GM19238 (cell line): ENCODE data around the gene SLC4A9.

ENCODE experiments used
- DNase-seq: peaks from one replicate; pipeline ENCODE4 v3.0.0; 2011; ENCODE audit warnings: low spot score; ENCODE audit not compliant: insufficient read length

SLC4A9 gene, protein sequence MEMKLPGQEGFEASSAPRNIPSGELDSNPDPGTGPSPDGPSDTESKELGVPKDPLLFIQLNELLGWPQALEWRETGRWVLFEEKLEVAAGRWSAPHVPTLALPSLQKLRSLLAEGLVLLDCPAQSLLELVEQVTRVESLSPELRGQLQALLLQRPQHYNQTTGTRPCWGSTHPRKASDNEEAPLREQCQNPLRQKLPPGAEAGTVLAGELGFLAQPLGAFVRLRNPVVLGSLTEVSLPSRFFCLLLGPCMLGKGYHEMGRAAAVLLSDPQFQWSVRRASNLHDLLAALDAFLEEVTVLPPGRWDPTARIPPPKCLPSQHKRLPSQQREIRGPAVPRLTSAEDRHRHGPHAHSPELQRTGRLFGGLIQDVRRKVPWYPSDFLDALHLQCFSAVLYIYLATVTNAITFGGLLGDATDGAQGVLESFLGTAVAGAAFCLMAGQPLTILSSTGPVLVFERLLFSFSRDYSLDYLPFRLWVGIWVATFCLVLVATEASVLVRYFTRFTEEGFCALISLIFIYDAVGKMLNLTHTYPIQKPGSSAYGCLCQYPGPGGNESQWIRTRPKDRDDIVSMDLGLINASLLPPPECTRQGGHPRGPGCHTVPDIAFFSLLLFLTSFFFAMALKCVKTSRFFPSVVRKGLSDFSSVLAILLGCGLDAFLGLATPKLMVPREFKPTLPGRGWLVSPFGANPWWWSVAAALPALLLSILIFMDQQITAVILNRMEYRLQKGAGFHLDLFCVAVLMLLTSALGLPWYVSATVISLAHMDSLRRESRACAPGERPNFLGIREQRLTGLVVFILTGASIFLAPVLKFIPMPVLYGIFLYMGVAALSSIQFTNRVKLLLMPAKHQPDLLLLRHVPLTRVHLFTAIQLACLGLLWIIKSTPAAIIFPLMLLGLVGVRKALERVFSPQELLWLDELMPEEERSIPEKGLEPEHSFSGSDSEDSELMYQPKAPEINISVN

GRCh38 chr5:140360101-140360500, at the start of gene SLC4A9:
TSS of gene SLC4A9 (plus strand) at chr5:140360194. CDS start at chr5:140360237, 43 bp downstream.
- DNase-seq: no peak

GRCh38 chr5:140310434-140310833, 49.6 kb upstream of the SLC4A9 start:
- DNase-seq: no peak

GRCh38 chr5:140311011-140311467, 49.0 kb upstream of the SLC4A9 start:
- DNase-seq: no peak

DNA sequence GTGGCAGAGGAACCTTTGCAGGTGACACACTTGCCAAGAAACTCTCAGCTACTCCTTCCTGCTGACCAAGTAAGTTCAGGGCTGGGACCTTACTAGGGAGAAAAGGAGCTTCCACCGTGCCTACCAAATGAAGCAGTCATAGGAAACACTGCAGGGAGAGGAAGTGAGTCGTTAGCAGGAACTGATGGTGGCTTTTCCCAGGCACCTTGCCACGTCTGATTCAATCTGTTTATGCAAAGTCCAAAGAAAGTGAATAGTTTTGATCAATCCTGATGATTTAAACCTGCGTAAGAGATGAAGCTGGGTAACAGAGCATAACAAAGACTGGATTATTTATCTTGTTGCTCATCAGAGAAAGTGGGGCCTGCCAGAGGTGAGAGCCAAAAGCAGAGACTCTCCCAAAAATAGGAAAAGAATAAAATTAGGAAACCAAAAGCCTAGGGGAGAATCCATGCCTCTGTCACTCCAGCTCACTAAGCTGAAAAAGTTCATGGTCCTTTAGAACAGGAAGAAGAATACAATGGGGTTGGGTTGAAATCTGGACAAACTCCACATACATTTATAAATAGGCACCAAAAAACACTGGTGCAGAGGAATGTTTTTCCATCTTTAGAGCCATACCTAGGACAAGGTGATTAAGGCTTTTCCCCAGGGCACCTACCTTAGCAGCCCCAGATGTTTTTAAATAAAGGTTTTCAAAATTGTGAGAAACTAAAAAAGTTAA, 47.8 kb upstream of the SLC4A9 start:
- DNase-seq: no peak

DNA sequence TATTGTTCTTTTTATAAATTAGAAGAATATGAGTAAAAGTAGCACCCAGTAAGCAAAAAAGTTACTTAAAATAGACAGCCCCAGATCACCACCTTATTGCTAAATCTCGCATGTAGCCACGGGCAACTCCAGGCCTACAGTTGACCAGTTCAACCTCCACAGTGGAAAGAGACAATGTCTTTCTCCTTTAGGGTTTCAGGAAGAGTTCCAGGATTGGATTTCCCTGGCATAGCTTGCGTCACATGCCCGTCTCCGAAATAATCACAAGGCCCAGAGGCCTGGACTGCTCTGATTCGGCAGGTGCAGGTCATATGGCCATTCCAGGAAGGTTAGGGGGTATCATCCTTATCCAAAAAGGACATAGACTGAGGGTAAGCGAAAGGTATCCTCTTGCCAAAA, 47.2 kb upstream of the SLC4A9 start:
- DNase-seq: no peak

GRCh38 chr5:140317859-140318258, 42.1 kb upstream of the SLC4A9 start:
- DNase-seq: no peak

DNA sequence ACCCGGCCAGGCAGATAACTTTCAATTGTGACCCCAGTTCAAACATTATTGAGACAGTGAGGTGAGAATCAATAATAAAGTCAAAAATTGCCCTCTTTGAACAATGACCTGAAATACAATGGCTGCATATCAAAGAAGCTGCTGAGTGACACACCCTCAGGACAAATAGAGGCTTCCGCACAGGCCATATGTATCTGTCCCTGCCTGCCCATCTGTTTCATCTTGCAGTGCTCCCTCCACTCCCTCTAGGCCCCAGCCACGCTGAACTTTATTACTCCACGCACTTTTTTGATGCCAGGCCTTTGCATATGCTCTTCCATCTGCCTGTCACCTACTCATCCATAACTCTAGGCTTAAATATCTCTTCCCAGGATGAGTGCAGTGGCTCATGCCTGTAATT, 41.2 kb upstream of the SLC4A9 start:
- DNase-seq: no peak

DNA sequence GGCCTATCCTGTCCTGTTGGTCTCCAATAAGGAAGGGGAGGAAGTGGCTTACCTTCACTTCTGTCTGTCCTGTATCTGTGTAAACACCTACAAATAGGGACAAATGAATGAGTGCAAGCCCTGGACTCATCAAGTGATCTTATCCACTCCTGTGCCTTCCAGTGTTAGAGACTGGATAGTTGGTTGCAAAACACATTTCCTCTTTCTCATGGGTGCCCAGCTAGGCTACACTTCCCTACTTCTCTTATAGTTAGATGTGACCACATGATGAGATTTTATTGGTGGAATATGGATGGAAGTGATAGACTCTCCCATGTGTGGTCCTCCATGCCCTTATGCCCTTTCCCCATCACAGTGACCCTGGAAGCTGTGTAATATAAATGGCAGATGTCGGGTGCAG, 40.2 kb upstream of the SLC4A9 start:
- DNase-seq: no peak

GRCh38 chr5:140321796-140322195, 38.2 kb upstream of the SLC4A9 start:
- DNase-seq: no peak

GRCh38 chr5:140322751-140323731, 37.0 kb upstream of the SLC4A9 start:
- no peak for DNase-seq

DNA sequence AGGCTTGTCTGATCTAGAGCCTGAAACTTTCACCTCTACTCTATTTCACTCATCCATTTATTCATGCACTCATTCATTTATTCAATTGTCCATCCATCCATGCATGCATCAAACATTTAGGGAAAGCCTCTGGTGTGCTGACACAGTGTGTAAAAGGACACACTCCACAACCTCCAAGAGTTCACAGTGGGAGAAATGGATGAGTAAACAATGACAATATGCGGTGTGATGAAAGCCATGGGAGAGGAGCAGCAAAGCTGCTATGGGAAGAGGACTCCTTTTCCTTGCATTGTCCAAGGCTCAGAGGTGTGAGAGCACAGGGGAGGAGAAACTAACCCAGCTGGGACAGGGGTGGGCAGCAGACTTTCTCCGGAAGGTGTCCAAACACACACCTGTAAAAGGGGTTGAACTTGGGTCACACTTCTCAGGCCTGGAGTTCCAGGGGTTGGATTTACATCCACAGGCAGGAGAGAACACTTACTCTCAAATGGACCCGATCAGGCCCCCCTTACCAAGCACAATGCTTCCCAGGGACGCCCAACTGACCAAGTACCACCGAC, 35.9 kb upstream of the SLC4A9 start:
- DNase-seq: no peak

GRCh38 chr5:140324617-140325241, 35.3 kb upstream of the SLC4A9 start:
- DNase-seq: no peak

DNA sequence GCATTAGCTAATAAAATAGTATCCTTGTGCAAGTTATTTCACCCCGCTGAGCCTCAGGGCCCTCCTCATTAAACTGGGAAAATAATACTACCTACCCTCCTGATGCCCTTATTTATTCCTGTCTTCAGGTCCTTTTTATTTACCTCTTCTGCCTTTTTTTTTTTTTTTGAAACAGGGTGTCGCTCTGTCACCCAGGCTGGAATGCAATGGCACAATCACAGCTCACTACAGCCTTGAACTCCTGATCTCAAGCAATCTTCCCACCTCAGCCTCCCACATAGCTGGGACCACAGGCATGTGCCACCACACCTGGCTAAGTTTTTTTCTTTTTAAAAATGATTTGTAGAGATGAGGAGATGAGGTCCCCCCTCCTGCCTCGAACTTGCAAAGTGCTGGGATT, 34.5 kb upstream of the SLC4A9 start:
- DNase-seq: no peak

DNA sequence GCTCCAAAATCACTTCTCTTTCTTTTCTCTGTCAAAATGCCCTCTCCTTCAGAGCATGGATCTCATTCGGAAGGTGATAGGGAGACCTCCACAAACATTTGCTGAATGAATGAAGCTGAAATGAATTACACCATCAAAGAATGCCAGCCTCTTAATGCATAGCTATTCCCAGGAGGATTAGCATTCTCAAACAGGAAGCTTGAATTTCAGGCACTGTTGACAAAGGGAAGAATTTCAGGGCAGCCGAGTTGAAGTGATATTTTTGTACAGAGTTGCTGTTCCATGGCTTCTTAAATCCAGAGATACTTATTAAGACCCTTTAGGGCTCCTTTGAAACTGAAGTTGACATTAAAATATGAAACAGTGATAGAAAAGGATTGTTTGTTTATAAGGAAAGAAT, 32.4 kb upstream of the SLC4A9 start:
- DNase-seq: no peak

- DNase-seq: no peak
Observed at GRCh38 chr5:140328036-140328764, 31.8 kb upstream of the SLC4A9 start.

DNA sequence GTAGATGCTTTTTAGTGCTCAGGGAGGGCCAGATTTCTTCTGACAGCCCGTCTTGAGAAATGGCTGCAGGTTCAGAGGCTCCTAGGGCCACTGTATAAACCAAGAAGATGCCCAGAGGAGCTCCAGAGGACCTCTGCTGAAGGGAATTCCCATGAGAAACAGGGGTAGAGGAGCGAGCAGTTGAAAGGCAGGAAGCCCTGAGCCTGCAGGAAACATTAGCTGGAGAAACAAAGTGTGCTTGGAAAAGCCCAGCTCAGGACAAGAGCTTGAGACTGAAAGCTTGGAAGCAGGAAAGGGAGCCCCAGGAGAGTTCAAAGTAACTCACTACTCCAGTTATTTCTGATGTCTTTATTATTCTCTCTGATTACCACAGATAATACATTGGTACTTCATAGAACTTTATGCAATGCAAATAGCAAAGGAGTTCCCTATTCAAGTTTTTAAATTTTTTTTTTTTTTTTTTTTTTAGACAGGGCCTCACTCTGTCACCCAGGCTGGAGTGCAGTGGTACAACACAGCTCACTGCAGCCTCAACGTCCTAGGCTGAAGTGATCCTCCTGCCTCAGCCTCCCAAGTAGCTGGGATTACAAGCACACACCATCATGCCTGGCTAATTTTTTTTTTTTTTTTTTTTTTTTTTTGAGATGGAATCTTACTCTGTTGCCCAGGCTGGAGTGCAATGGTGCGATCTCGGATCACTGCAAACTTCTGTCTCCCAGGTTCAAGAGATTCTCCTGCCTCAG, 30.1 kb upstream of the SLC4A9 start:
- DNase-seq: no peak

GRCh38 chr5:140331638-140332037, 28.4 kb upstream of the SLC4A9 start:
- no peak for DNase-seq

GRCh38 chr5:140336388-140336787, 23.6 kb upstream of the SLC4A9 start:
- no peak for DNase-seq
